Gastrocnemius medialis (tissue), 4 donors: ENCODE measurements around the gene C10orf120.

Source experiments
- CTCF ChIP-seq, 5 experiments: fragments of 450-650 bp in 3 of 5; fragments of 200-600 bp in 2 of 5; sonication (generic) in 2 of 5; IDR thresholded peaks in 4 of 5; conservative IDR thresholded peaks in 1 of 5; 1 replicate in 4 of 5; 2 replicates in 1 of 5; pipeline ENCODE4 v1.5.1; 2016 to 2019; ENCODE audit warnings: antibody characterized with exemption in 5 of 5, mild to moderate bottlenecking in 3 of 5, moderate library complexity in 3 of 5
- POLR2A ChIP-seq, 2 donors: fragments of 450-650 bp; IDR thresholded peaks; one replicate each; pipeline ENCODE4 v1.6.1; 2017; ENCODE audit warnings: antibody characterized with exemption in 2 of 2, mild to moderate bottlenecking in 2 of 2, moderate library complexity in 2 of 2

GRCh38 chr10:122688293-122688989 is 11.2 kb downstream of the C10orf120 start:
- no peak for TF ChIP-seq CTCF (IDR thresholded peaks at IDR 0.05 in 4 of 5, conservative IDR thresholded peaks at IDR 0.05 in 1 of 5)
- TF ChIP-seq POLR2A (IDR thresholded peaks at IDR 0.05): no peak
